Activated gamma-delta T cell (primary cell): ENCODE results near the gene ZNF784.

Experiments used
- DNase-seq: peaks from one replicate; lab custom pipeline; 2025; lab: John Stamatoyannopoulos, UW
- total RNA-seq, 2 donors: gene quantifications; one replicate each; lab custom pipeline; 2026; lab: John Stamatoyannopoulos, UW

ZNF784 gene, protein sequence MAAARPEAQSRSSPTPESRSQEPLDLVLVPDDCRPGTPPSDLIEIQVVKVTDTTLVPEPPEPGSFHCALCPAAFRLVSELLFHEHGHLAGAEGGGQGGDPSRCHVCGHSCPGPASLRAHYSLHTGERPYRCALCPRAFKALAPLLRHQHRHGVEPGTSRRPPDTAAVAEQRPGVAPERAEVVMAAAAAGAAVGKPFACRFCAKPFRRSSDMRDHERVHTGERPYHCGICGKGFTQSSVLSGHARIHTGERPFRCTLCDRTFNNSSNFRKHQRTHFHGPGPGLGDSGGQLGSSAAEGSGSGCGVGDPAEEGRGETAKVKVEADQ
- 5.6 reads per million in 2 donors for total RNA-seq

DNA sequence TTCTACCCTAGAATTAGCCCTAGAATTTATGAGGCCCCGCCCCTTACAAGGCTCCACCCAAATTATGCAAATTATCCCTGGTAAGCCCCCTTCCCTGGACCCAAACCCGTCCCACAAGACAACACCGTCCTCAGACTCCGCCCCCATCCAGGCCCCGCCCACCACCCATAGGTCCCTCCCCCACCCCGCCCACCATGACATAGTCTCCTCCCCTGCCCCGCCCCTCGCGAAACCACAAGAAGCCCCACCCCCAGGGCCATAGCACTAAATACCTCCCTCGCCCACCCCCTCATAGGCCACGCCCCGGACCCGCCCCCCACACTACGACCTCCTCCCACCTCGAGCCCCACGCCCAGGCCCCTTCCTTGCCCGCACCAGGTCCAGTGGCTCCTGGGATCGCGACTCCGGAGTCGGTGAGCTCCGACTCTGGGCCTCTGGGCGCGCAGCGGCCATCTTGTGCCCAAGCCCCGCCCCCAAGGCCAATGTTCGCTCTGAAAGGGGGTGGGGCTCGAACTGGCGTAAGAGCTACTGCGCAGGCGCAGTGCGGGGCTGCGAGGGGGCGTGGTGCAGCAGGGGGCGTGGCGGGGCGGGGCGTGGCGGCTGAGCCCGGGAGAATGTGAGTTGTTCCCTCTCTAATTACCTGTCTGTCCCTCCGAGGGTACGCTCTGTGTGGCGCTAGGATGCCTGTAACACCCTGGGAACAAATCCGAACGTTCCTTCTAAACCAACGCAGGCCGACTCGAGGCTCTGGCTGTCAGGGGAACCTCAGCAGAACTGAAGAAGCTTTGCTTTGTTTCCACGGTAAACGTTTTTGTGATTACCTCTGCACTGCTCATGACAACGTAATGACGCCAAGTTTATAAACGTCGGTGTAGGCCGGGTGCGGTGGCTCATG lies at the start of gene ZNF784:
TSS of gene ZNF784 (minus strand) at position 458 of the 895 bp plus-strand sequence. CDS start at position 453, 5 bp downstream.
- DNase-seq = peak; percentile 86

DNA sequence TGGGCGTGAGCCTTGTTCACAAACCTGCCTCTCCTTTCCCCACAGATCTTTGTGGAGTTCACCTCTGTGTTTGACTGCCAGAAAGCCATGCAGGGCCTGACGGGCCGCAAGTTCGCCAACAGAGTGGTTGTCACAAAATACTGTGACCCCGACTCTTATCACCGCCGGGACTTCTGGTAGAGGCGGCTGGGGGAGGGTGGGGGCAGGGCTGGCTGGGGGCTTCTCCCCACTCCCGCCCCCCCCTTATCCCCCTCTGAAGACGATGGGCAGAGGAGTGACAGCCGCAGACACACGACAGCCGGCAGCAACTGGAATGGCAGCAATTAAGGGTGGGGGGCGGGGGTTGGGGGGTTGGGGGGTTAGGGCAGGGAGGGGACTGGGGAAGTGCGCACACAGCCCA lies 49.5 kb upstream of the ZNF784 start:
- no peak for DNase-seq

DNA sequence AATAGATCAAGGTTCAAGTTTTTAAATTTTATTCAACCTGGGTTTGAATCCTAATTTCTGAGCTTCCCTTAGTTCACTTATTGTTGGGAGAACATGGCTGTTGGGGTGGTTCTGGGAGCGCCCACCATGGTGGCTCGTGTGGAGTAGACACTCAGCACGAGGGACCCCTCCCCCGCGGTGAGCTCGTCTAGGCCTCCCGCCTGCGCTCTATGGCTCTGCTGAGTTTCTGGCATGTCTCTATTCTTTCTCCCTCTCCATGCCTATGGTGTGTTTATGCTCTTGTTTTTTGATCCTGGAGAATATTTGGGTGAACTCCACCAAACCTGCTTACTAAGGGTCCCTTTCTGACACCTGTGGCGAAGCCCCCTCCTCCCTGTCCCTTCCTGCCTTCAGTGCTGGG lies 49.1 kb upstream of the ZNF784 start:
- no peak for DNase-seq

DNA sequence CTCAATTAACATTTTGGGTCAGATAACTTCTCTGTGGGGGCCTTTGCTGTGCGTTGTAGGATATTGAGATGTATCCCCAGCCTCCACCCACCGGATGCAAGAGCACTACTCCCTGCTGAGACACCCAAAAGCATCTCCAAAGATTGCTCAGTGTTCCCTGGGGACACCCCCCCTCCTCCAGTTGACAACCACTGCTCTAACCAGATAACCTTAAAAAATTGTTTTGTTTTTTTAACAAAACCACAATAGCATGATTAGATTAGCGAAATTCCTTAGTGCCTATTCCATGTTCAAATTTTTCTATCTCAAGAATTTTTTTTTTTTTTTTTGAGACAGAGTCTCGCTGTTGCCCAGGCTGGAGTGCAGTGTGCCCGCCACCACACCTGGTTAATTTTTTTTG lies 48.1 kb upstream of the ZNF784 start:
- no peak for DNase-seq

DNA sequence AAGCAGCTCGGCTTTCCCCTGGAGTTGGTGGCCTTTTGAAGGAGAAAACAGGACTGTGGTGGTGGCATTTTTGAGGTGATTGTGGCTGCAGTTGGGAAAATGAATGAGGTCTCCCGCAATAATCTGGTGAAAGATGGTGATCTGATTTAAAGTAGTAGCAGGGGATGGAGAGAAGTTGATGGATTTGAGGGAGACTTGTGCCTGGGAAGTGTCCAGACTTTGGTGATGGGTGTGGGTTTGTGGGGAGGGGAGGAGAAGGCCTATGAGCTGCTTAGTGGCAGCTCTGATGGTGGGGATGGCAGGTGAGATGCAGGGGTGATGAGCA lies 46.6 kb upstream of the ZNF784 start:
- DNase-seq = no peak

DNA sequence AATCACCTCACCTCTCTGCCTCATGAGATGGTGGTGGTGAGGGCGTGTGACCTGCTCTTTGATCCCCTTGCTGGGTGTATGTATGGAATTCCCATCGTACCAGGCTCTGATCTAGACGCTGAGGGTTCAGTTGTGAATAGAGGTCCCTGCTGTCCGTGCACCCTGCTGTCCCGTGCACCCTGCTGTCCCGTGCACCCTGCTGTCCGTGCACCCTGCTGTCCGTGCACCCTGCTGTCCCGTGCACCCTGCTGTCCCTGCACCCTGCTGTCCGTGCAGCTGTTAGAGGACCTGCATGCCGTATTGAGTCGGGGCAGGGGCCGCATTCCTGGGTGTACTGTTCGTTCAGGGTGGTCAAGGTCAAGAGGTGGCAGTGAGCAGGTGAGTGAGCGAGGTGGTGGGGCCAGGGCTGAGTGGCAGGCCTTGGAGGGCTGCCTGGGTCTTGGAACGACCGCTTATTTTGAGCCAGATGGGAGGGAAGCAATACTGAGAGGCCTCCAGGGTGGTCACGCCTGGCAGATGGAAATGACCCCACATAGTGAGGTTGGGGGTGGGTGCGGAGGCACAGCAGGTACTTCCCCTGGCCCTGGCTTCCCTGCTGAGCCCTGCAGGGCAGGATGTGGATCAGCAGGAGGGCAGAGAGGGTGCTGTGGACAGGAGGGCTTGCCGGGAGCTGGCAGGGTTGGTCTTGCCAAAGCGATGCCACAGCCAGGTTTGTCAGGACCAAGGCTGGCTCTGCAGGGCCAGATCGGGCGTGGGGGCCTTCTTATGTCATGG lies 46.1 kb upstream of the ZNF784 start:
- DNase-seq = no peak

DNA sequence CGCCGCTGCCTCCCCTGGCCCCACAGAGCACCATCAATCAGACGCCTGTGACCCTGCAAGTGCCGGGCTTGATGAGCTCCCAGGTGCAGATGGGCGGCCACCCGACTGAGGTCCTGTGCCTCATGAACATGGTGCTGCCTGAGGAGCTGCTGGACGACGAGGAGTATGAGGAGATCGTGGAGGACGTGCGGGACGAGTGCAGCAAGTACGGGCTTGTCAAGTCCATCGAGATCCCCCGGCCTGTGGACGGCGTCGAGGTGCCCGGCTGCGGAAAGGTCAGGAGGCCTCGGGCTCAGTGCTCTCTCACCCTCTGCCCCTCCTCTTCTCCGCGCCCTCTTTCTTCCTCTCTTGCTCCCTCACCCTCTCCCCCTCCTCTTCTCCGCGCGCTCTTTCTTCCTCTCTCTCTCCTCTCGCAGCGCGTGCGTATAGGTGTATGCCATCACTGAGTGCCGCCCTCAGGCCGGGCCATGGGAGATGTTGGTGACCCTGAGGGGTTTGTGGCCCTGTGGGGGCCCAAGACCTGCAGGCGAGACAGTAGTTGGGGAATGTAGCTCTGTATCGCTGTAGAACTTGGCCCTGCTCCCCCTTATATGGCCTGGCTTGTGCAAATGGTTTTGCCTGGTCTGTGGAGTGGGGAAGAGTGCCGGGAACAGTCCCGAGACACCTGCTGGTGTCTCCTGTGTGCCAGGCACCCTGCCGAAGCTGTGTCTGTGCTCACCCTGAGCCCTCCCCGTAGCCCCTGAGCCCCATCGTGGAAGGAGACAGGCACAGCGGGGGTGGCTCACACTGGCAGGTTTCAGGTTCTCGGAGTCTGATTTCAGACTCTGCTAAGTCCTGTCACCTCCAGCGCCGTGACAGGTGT lies 45.3 kb upstream of the ZNF784 start:
- DNase-seq = no peak

DNA sequence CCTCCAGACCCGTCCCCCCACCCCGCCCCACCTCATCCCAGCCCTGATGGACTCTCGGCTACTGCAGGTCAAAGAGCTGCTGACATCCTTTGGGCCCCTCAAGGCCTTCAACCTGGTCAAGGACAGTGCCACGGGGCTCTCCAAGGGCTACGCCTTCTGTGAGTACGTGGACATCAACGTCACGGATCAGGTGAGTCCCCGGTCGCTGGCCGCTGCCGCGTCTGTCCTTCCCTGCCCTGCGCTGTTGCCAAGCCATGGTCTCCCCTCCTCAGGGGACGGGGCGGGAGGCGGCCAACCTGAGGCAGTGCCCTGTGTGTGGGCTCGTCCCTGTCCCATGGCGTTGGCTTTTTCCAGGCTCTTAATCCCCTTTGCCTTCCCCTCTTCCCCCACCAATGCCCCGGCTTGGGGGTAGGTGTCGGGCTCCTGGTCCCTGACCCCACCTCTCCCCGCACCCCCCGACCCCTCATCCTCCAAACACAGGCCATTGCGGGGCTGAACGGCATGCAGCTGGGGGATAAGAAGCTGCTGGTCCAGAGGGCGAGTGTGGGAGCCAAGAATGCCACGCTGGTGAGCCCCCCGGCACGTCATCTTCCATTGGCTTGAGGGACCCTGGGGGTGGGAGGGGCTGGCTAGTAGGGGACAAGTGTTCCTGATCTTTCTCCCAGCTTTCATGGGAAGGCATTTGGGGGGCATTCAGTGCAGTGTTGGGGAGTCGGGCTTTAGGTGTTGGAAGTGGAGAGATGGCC lies 44.4 kb upstream of the ZNF784 start:
- DNase-seq = no peak

DNA sequence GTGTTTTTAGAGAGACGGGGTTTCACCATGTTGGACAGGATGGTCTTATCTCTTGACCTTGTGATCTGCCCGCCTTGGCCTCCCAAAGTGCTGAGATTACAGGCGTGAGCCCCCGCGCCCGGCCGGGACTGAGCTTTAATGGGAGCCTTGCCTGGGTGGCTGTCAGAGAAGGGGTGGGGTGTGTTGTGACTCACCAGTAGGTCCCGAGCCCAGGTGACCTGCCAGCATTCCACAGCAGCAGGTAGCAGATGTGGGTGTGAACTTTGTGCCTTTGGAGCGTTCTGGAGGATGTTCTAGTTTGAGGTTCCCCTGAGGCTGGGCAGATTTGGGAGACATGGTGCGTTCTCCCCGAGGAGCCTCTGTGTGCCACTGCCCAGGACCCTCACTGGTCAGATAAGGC lies 43.6 kb upstream of the ZNF784 start:
- DNase-seq = no peak

DNA sequence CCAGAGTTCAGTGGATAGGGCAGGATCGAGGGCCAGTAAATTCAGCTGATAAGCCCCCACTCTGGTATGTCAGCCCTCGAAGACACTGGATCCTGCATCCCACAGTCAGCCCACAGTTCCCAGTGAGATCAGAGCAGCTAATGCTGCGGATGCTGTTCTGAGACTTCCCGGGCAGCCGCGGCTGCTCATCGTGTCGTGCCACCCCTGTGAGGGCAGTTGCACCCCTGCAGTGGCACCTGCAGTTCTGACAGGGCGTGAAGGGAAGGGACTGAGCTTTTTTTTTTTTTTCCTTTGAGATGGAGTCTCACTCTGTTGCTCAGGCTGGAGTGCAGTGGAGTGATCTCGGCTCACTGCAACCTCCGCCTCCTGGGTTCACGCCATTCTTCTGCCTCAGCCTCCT lies 43.1 kb upstream of the ZNF784 start:
- no peak for DNase-seq

DNA sequence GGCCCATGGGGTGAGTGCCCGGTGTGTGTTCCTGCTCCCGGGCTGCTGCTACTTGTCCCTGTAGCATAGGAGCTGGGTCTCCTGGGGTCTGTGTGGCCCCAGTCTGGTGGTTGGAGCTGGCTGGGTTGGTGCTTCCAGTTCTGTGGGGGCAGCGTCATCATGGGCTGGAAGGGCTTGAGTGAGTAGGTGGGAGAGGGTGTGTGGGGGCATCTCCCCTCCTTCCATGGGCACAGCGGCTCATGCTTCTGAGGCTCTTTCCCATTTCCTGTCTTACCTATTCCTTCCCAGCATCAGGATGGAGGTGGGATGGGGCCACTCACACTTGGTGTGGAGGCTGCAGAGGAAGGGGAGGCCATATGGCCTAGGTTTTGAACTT lies 42.6 kb upstream of the ZNF784 start:
- DNase-seq = no peak

DNA sequence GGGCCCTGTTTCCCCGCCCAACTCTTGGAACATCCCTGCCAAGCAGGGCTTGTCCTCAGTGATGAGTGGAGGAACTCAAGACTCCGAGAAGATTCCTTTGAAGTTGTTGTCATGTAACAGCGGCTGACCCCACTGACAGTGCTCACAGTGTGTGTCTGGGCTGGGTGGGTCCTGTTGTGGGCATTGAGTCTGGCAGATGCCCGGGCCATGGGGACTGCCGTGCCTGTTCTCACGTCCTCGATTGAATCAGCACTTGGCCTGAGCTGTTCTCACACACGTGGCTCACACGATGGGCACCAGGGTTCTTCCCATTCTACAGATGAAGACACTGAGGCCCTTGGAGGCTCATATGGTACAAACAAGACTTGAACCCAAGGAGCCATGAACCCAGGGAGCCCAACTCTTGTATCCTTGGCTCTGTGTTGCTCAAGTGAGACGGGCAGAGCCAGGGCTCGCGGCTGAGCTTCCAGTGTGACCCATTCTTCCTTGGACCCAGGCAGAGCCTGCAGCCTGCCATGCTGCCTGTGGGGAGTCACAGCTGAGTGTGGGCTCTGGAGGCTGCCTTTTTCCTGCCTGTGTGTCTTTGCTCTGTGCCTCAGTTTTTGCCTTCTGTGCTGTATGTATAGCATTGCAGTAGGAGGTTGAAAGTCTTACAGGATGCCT lies 42.1 kb upstream of the ZNF784 start:
- DNase-seq = no peak

DNA sequence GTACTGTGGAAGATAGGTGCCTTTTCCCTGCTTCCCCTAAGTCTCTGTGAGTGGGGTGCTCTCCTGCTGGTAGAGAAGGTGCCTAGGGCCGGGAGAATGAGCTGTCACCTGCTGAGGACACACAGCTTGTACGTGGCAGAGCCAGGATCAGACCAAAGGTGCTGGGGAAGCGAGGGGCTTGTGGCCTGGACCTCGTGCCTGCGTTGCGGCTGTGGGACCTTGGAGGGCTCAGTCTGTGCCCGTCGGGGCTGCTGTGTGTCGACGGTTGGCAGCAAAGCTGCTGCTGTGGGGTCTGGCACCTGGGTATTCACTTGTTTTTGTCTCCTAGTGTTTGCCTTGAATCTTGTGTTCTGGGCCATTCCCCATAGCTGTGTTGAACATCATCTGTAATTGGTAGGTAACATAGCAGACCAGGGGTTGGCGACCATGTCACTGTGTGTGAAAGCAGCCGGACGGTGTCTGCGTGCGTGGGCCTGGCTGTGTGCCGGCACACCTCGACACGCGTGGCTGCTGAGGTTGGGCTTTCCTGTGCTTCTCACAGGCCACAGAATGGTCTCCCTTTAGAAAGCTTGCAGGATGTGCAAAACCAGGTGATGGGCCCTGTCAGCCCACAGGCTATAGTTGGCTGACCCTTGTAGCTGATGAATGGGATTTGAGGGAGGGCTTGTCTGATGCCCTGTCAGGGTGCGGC lies 39.6 kb upstream of the ZNF784 start:
- DNase-seq = no peak

DNA sequence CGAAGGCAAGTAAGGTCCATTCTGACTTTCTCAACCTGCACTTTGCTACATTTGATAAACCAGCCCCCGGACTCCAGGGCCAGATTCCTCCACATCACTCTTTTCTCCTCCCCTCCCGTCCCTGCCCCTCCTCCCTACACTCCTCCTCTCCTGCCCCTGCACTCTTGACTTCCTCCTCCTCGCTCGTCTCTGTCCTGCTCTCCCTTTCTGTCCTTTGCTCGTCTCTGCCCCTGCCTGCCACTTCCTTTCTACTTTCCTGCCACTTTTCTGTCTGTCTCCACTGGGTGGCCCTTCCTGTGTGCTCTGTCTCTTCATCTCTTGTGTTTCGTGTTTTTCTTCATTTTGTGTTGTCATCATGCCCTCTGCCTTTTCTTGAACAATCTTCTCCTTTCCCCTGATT lies 37.5 kb upstream of the ZNF784 start:
- no peak for DNase-seq

DNA sequence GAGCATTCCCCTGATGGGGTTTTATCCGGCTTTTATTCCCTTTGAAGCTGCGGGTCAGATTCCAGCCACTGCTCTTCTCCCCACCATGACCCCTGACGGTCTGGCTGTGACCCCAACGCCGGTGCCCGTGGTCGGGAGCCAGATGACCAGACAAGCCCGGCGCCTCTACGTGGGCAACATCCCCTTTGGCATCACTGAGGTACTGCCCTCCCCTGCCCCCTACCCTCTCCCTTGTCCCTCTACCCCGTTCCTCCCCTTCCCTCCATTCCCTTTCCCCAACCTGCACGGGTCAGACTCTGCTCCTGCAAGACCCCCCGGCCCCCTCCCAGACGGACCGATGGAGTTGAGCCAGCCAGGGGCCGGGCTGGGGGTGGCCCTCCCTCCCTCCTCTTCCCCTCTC lies 36.6 kb upstream of the ZNF784 start:
- no peak for DNase-seq

DNA sequence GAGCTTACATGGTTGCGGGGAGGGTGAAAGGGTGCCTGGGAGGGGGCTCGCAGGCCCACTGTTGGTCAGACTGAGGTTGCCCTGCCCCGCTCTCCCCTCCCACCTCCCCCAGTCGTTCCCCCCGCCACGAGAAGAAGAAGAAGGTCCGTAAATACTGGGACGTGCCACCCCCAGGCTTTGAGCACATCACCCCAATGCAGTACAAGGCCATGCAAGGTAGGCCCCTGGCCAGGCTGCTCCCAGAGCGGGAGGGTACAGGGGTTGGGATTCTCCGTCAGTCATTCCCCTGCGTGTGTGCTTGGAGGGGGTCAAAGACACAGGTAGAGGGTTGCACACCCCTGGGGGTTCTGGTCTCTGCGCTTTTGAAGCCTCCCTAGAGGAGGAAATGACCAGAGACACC lies 36.0 kb upstream of the ZNF784 start:
- DNase-seq = no peak

DNA sequence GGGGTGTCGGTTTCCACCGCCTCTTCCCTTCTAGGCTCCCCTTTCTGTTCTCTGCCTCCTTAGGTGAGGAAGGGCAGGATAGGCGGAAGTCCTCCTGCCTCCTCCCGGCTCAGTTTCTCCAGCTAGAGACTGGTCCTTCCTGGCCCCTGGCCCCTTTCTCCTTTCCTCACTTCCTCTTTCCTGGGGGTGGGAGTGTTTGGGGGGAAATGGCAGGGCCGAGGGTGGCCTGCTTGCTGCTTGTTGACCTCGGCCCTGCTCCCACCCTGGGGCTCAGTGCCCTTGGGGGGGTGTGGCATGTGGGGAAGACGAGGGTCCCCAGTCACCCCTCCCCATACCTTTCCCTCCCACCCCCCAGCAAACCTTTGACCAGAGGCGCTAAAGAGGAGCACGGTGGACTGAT lies 35.5 kb upstream of the ZNF784 start:
- no peak for DNase-seq

DNA sequence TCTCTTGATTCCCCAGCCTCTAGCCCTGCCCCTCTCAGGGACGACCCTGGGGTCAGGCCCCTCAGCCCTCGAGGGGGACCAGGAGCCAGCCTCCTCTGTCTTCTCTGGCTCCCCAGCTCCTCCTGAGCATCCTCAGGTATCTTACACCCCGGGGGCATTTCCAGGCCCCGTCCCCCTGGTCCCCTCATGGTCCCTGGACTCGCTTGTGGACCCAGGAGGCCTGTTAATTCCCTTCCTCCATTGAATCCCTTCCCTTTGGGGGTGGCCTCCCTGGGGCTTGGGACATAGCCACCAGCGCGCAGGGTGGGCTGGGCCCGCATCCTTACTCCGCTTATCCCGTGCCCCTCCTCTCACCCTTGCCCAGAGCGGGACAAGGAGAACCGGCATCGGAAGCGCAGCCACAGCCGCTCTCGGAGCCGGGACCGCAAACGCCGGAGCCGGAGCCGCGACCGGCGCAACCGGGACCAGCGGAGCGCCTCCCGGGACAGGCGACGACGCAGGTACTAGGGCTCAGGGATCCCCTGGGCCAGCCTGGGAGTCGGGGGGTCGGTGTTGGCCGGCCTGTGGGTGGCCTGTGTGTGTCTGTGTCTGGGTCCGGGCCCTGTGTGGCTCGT lies 34.6 kb upstream of the ZNF784 start:
- no peak for DNase-seq

DNA sequence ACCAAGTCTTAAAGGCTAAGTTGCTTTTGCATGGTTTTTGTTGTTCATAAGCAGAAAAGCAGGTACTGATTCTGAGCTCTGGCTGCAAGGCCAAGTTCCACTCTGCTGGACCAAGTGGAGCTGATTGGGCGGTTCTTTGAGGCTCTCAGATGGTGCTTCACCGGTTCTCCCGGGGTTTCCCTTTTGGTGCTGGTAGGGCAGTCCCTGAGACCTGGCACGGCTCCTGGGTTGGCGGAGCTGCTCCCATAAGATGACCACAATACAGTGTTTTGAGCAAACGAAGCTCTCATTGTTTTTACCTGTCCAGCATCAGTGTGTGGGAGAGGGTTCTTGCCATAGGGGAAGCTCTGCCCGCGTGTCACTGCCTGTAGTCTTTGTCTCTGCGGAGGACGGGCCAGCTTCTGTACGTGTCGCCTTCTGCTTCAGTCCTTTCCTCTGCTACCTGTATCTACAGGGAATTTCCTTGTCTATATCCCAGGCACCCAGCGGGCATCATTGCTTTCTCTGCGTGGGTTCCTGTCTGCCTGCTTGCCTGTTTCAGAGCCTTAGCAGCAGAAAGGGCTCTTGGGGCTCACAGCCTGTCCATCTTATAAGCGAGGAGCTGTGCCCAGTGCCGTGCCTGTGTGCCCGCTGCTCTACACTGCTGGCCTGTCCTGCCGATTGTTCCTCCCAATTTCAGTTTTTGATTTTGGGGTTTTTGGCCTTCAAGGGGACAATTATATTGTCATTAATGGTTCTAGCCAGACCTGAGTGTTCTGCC lies 32.8 kb upstream of the ZNF784 start:
- DNase-seq = no peak
